LNCaP clone FGC (cell line): ENCODE data around the gene NUDT4.
A peak's percentile ranks its signal among the peaks of the same experiment; 100 is the strongest.

Source experiments
- DNase-seq: peaks from one replicate; pipeline ENCODE4 v3.0.0-alpha.2; 2011; ENCODE audit warnings: low read depth
- H3K4me3 ChIP-seq: 2 replicates; pipeline ENCODE4 v1.5.1; 2011; ENCODE audit warnings: mild to moderate bottlenecking, low read depth, low read length, control low read depth
- TF ChIP-seq, protein P1 (sequence below): IDR thresholded peaks from 2 replicates; pipeline ENCODE4 v1.5.1; 2012; ENCODE audit warnings: mild to moderate bottlenecking; ENCODE audit not compliant: control insufficient read depth, insufficient read depth; ENCODE audit errors: extremely low read depth

Gene NUDT4

DNA sequence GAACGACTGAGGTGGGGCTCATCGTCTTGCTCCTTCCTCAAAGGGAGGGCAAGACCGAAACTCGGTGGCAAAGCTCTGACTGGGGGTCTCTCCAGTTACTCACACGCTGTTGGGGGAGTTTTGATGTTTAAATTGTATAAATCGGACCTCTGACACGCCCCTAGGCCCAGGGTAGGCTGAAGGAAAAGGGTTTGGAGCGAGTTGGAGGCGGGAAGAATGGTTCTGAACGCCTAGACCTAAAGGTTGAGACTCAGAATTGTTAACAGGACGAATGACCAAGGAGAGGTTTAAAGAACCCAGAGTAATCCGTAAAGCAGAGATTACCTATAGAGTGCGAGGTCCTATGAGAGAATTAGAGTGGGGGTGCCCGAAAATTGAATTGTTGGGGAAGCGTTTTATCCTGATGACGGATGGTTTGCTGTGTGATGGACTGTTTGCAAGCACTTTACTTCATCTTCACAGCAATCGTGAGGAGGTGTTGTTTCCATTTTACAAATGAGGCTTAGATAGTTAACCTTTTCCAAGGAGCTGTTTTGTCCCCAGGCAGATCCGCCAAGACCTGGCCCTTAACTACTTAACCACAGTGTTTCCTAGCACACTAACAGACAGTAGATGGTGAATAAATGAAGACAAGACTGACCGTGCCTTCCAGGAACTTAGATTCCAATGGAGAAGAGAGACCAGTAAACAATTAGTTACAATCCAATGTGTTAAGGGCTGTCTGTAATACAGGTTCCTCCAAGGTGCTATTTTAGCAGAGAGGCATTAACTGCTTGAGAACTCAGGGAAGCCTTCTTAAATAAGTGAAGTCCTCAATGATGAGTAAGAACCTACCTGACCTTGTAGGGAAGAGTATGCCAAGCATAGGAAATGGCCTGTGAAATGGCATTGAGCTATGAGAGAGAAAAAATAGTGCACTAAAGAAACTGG is 65.0 kb downstream of the NUDT4 start:
- TF ChIP-seq, protein P1, sequence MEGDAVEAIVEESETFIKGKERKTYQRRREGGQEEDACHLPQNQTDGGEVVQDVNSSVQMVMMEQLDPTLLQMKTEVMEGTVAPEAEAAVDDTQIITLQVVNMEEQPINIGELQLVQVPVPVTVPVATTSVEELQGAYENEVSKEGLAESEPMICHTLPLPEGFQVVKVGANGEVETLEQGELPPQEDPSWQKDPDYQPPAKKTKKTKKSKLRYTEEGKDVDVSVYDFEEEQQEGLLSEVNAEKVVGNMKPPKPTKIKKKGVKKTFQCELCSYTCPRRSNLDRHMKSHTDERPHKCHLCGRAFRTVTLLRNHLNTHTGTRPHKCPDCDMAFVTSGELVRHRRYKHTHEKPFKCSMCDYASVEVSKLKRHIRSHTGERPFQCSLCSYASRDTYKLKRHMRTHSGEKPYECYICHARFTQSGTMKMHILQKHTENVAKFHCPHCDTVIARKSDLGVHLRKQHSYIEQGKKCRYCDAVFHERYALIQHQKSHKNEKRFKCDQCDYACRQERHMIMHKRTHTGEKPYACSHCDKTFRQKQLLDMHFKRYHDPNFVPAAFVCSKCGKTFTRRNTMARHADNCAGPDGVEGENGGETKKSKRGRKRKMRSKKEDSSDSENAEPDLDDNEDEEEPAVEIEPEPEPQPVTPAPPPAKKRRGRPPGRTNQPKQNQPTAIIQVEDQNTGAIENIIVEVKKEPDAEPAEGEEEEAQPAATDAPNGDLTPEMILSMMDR: no peak
- no peak for DNase-seq
- H3K4me3 ChIP-seq: peak overlapping the region; percentile 79

GRCh38 chr12:93443576-93443975 is 65.9 kb downstream of the NUDT4 start:
- no peak for DNase-seq
- TF ChIP-seq, protein P1: no peak
- H3K4me3 ChIP-seq: no peak overlapping the region

DNA sequence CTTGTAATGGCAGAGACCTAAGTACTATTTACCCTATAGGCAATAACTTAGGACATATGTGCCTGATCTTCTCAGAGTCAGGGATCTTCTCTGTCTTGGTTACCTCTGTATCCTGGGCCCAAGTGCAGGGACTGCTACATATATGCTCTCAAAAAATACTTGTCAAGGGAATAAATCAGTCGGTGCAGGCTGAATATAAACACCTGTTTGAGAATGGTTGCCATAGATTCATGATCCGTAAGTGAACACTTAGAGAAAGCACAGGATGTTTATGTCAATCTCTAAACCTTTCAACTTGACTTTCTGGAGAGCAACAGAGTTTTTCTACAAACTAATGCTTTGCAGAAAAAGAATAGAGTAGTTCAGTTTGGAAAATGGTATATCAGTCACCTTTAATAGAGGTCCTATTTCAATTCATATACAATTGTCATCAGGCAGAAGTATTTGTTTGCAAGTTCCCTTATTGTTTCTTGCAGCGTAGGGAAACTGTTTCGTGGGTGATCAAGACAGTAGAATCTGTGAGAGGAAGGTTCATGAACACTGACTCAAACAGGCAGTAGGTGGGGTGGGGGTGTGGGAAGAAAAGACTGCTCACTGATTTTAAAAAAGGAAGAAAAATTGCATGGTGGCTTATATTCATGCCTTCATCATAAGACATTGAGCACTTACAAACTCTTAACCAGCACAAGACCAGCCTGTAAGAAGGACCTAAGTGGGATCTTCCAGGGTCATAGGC is 70.0 kb downstream of the NUDT4 start:
- no peak for DNase-seq
- H3K4me3 ChIP-seq: no peak overlapping the region
- TF ChIP-seq, protein P1: no peak

- TF ChIP-seq, protein P1: no peak
- no peak overlapping the region for H3K4me3 ChIP-seq
- DNase-seq: peak; percentile 86
These were observed 71.1 kb downstream of the NUDT4 start for GRCh38 chr12:93448796-93449195.

DNA sequence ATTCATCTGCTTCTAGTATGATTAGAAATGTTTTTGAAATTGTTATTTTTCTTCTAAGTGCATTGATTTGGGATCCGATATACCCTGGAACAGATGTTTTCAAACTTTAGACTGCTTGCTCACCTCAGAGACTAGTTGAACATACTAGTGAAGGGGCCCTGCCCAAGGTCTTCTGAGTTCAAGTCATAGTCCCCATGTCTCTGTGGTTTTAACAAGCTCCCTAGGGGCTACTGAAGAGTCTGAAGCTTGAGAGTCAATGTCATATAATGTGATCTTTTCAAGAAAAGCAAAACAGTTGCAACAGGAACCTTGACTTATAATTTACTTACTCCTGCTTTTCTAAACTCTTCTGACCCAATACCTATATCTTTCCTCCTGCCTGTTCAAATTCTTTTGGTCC is 71.6 kb downstream of the NUDT4 start:
- H3K4me3 ChIP-seq: no peak overlapping the region
- no peak for DNase-seq
- TF ChIP-seq, protein P1: no peak

GRCh38 chr12:93451423-93452158 is 73.9 kb downstream of the NUDT4 start:
- no peak overlapping the region for H3K4me3 ChIP-seq
- TF ChIP-seq, protein P1: no peak
- no peak for DNase-seq
